ENCODE data around the gene LBHD1. TPM values are rescaled to one million over a fixed set of nuclear protein-coding genes. Genes with fewer than 3 reads are reported as not detected.
A peak's percentile ranks its signal among the peaks of the same experiment; 100 is the strongest.

LBHD1 gene
- total RNA-seq, 1 experiment from 2014 or later: 7.8 TPM

GRCh38 chr11:62680825-62681240 lies 8.8 kb upstream of the LBHD1 start:
- intact Hi-C loops (cut with micrococcal nuclease; ENCODE audit: unreplicated experiment): no loop called here
- H3K9me3 ChIP-seq (ENCODE audit: low read depth, low read length, poor library complexity, severe bottlenecking): no peaks in the 10 kb centered on the region
- H3K36me3 ChIP-seq (ENCODE audit: insufficient read depth, low read length, poor library complexity, severe bottlenecking): peaks cover 16% of the 10 kb centered on the region
- ChIA-PET CTCF (interaction anchor here (0.6 to 1.5 kb wide), 3 partner anchors 14 to 888 kb away, joined by 3 to 14 read pairs (median 11); partner anchors contain the start of gene FEN1), POLR2A (ENCODE audit: low non-redundant PET) (interaction anchor here (0.6 to 1.2 kb wide), 4 partner anchors 9 to 138 kb away, joined by 3 to 8 read pairs (median 4); partner anchors contain the start of genes C11orf98, CSKMT and UQCC3)
- no peaks in the 10 kb centered on the region for H3K27me3 ChIP-seq (replicated peaks; ENCODE audit: insufficient read depth, low read depth, low read length, poor library complexity)
- H3K4me1 ChIP-seq (ENCODE audit: insufficient read depth, low read length, poor library complexity, severe bottlenecking): peaks cover 23% of the 10 kb centered on the region
- BruUV-seq (replicated peaks): no TSS peak
- TF ChIP-seq EZH2 (IDR thresholded peaks at IDR 0.05; ENCODE audit: borderline replicate concordance, low read depth, low read length, poor library complexity, severe bottlenecking) (no peak), CTCF (conservative IDR thresholded peaks at IDR 0.05; ENCODE audit: low read depth, low read length) (peak; percentile 66)
- peak; percentile 89 for DNase-seq (ENCODE audit: low spot score)
- peak overlapping the region; percentile 48 for H3K27ac ChIP-seq (ENCODE audit: low read depth, low read length, poor library complexity, severe bottlenecking)
- no peak overlapping the region for H3K4me3 ChIP-seq (ENCODE audit: low read depth, low read length, poor library complexity, severe bottlenecking)

GRCh38 chr11:62678770-62679696 lies 7.0 kb upstream of the LBHD1 start, which contains the start of gene UBXN1:
UBXN1 (minus strand) TSS chr11:62679073; CDS start chr11:62678923, 150 bp downstream.
- peaks cover 23% of the 10 kb centered on the region for H3K4me1 ChIP-seq (ENCODE audit: insufficient read depth, low read length, poor library complexity, severe bottlenecking)
- POLR2A ChIA-PET (ENCODE audit: low non-redundant PET): no interaction called here
- no peak for TF ChIP-seq EZH2 (IDR thresholded peaks at IDR 0.05; ENCODE audit: borderline replicate concordance, low read depth, low read length, poor library complexity, severe bottlenecking)
- TF ChIP-seq CTCF (conservative IDR thresholded peaks at IDR 0.05; ENCODE audit: low read depth, low read length): no peak
- H3K27ac ChIP-seq (ENCODE audit: low read depth, low read length, poor library complexity, severe bottlenecking): peak within 1 kb of the TSS; percentile 84
- H3K27me3 ChIP-seq (replicated peaks; ENCODE audit: insufficient read depth, low read depth, low read length, poor library complexity): no peaks in the 10 kb centered on the region
- CTCF ChIA-PET: no interaction called here
- peak within 1 kb of the TSS; percentile 85 for H3K4me3 ChIP-seq (ENCODE audit: low read depth, low read length, poor library complexity, severe bottlenecking)
- H3K9me3 ChIP-seq (ENCODE audit: low read depth, low read length, poor library complexity, severe bottlenecking): no peaks in the 10 kb centered on the region
- peak; percentile 98 for DNase-seq (ENCODE audit: low spot score)
- BruUV-seq (replicated peaks): TSS peak; percentile 84
- peaks cover 26% of the 10 kb centered on the region for H3K36me3 ChIP-seq (ENCODE audit: insufficient read depth, low read length, poor library complexity, severe bottlenecking)
- intact Hi-C loops (cut with micrococcal nuclease; ENCODE audit: unreplicated experiment): loop anchor here (1.0 kb wide), 1 partner anchor 14 kb away; the partner anchor contains the start of genes C11orf98 and CSKMT

GRCh38 chr11:62678433-62678769 lies 6.3 kb upstream of the LBHD1 start:
- peaks cover 25% of the 10 kb centered on the region for H3K4me1 ChIP-seq (ENCODE audit: insufficient read depth, low read length, poor library complexity, severe bottlenecking)
- ChIA-PET CTCF (no interaction called here), POLR2A (ENCODE audit: low non-redundant PET) (no interaction called here)
- TF ChIP-seq EZH2 (IDR thresholded peaks at IDR 0.05; ENCODE audit: borderline replicate concordance, low read depth, low read length, poor library complexity, severe bottlenecking): no peak
- no peak for TF ChIP-seq CTCF (conservative IDR thresholded peaks at IDR 0.05; ENCODE audit: low read depth, low read length)
- H3K27ac ChIP-seq (ENCODE audit: low read depth, low read length, poor library complexity, severe bottlenecking): peak overlapping the region; percentile 84
- no TSS peak for BruUV-seq (replicated peaks)
- H3K36me3 ChIP-seq (ENCODE audit: insufficient read depth, low read length, poor library complexity, severe bottlenecking): peaks cover 32% of the 10 kb centered on the region
- H3K4me3 ChIP-seq (ENCODE audit: low read depth, low read length, poor library complexity, severe bottlenecking): peak overlapping the region; percentile 85
- H3K27me3 ChIP-seq (replicated peaks; ENCODE audit: insufficient read depth, low read depth, low read length, poor library complexity): no peaks in the 10 kb centered on the region
- DNase-seq (ENCODE audit: low spot score): no peak
- no peaks in the 10 kb centered on the region for H3K9me3 ChIP-seq (ENCODE audit: low read depth, low read length, poor library complexity, severe bottlenecking)
- intact Hi-C loops (cut with micrococcal nuclease; ENCODE audit: unreplicated experiment): no loop called here
